ENCODE data around the gene HDDC2. TPM values are rescaled to one million over a fixed set of nuclear protein-coding genes. Genes with fewer than 3 reads are reported as not detected.

HDDC2 gene
- total RNA-seq, 2 donors from 2014 or later = 76.4 to 108 TPM

GRCh38 chr6:125273965-125274364 is 27.8 kb downstream of the HDDC2 start:
- Histone ChIP-seq H3K9ac (ENCODE audit: extremely low read depth, low read length, poor library complexity, severe bottlenecking) (no peak overlapping the region), H3K9me3 (ENCODE audit: control insufficient read depth, low read length) (no peaks in the 10 kb centered on the region), H3K36me3 (ENCODE audit: control insufficient read depth, insufficient read depth, low read length) (peaks cover 23% of the 10 kb centered on the region), H3K4me1 (ENCODE audit: control insufficient read depth, insufficient read depth, low read length) (no peaks in the 10 kb centered on the region), H3K4me3 (ENCODE audit: low read length) (no peak overlapping the region), H3K27ac (ENCODE audit: low read depth, low read length) (no peak overlapping the region), H3K27me3 (ENCODE audit: control insufficient read depth, insufficient read depth, low read length, poor library complexity, severe bottlenecking) (no peaks in the 10 kb centered on the region)
- H3K9me3 Mint-ChIP-seq = no peaks in the 10 kb centered on the region
- no peaks in the 10 kb centered on the region for H3K27me3 Mint-ChIP-seq (ENCODE audit: insufficient read depth)
- H3K4me1 Mint-ChIP-seq = peaks cover under 1% of the 10 kb centered on the region
- H3K4me3 Mint-ChIP-seq = no peak overlapping the region
- DNase-seq = no peak
- WGBS, 2 experiments (ENCODE audit: insufficient coverage in 1 of 2, insufficient read length in 1 of 2) = 97 to 100% methylated on average over 5 to 7 of the region's 7 CpGs
- TF ChIP-seq, protein P1, sequence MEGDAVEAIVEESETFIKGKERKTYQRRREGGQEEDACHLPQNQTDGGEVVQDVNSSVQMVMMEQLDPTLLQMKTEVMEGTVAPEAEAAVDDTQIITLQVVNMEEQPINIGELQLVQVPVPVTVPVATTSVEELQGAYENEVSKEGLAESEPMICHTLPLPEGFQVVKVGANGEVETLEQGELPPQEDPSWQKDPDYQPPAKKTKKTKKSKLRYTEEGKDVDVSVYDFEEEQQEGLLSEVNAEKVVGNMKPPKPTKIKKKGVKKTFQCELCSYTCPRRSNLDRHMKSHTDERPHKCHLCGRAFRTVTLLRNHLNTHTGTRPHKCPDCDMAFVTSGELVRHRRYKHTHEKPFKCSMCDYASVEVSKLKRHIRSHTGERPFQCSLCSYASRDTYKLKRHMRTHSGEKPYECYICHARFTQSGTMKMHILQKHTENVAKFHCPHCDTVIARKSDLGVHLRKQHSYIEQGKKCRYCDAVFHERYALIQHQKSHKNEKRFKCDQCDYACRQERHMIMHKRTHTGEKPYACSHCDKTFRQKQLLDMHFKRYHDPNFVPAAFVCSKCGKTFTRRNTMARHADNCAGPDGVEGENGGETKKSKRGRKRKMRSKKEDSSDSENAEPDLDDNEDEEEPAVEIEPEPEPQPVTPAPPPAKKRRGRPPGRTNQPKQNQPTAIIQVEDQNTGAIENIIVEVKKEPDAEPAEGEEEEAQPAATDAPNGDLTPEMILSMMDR (conservative IDR thresholded peaks at IDR 0.05) = no peak
- peaks cover 42% of the 10 kb centered on the region for H3K36me3 Mint-ChIP-seq (ENCODE audit: low read depth)
- H3K27ac Mint-ChIP-seq = peak overlapping the region; percentile 52

- no peak overlapping the region for H3K4me3 ChIP-seq (ENCODE audit: low read length)
- no peak overlapping the region for H3K9ac ChIP-seq (ENCODE audit: extremely low read depth, low read length, poor library complexity, severe bottlenecking)
- H3K27me3 ChIP-seq (ENCODE audit: control insufficient read depth, insufficient read depth, low read length, poor library complexity, severe bottlenecking) = no peaks in the 10 kb centered on the region
- TF ChIP-seq, protein P1 (conservative IDR thresholded peaks at IDR 0.05) = no peak
- no peak overlapping the region for H3K27ac ChIP-seq (ENCODE audit: low read depth, low read length)
- no peaks in the 10 kb centered on the region for H3K4me1 ChIP-seq (ENCODE audit: control insufficient read depth, insufficient read depth, low read length)
- DNase-seq = no peak
- Mint-ChIP-seq H3K9me3 (no peaks in the 10 kb centered on the region), H3K4me3 (no peak overlapping the region), H3K27ac (no peak overlapping the region), H3K4me1 (no peaks in the 10 kb centered on the region), H3K36me3 (ENCODE audit: low read depth) (peaks cover 36% of the 10 kb centered on the region), H3K27me3 (ENCODE audit: insufficient read depth) (no peaks in the 10 kb centered on the region)
- no peaks in the 10 kb centered on the region for H3K9me3 ChIP-seq (ENCODE audit: control insufficient read depth, low read length)
- WGBS, 2 experiments (ENCODE audit: insufficient coverage in 1 of 2, insufficient read length in 1 of 2) = 92 to 100% methylated on average over 6 to 8 of the region's 8 CpGs
- peaks cover 23% of the 10 kb centered on the region for H3K36me3 ChIP-seq (ENCODE audit: control insufficient read depth, insufficient read depth, low read length)
Observed at GRCh38 chr6:125273251-125273650, 28.5 kb downstream of the HDDC2 start.

GRCh38 chr6:125271486-125272159 is 30.1 kb downstream of the HDDC2 start:
- no peaks in the 10 kb centered on the region for H3K27me3 ChIP-seq (ENCODE audit: control insufficient read depth, insufficient read depth, low read length, poor library complexity, severe bottlenecking)
- TF ChIP-seq, protein P1 (conservative IDR thresholded peaks at IDR 0.05) = no peak
- no peaks in the 10 kb centered on the region for H3K27me3 Mint-ChIP-seq (ENCODE audit: insufficient read depth)
- peaks cover 16% of the 10 kb centered on the region for H3K36me3 ChIP-seq (ENCODE audit: control insufficient read depth, insufficient read depth, low read length)
- peaks cover 28% of the 10 kb centered on the region for H3K36me3 Mint-ChIP-seq (ENCODE audit: low read depth)
- H3K4me3 ChIP-seq (ENCODE audit: low read length) = no peak overlapping the region
- H3K9me3 Mint-ChIP-seq = no peaks in the 10 kb centered on the region
- H3K4me1 Mint-ChIP-seq = no peaks in the 10 kb centered on the region
- 87 to 98% methylated on average over 7 to 8 of the region's 8 CpGs for WGBS, 2 experiments (ENCODE audit: insufficient coverage in 1 of 2, insufficient read length in 1 of 2)
- no peak overlapping the region for H3K9ac ChIP-seq (ENCODE audit: extremely low read depth, low read length, poor library complexity, severe bottlenecking)
- DNase-seq = no peak
- H3K9me3 ChIP-seq (ENCODE audit: control insufficient read depth, low read length) = no peaks in the 10 kb centered on the region
- no peak overlapping the region for H3K27ac Mint-ChIP-seq
- H3K27ac ChIP-seq (ENCODE audit: low read depth, low read length) = no peak overlapping the region
- no peaks in the 10 kb centered on the region for H3K4me1 ChIP-seq (ENCODE audit: control insufficient read depth, insufficient read depth, low read length)
- no peak overlapping the region for H3K4me3 Mint-ChIP-seq
